K562 (cell line): ENCODE results near the gene TFAP2E.

Source experiments
- BACH1 ChIP-seq: fragments of 200-800 bp; sonication (Bioruptor generic); IDR thresholded peaks from 2 replicates; pipeline ENCODE4 v1.6.1; 2016; ENCODE audit warnings: missing genetic modification characterization, missing compliant biosample characterization
- CTCF ChIP-seq, 3 experiments: IDR thresholded peaks in 2 of 3; conservative IDR thresholded peaks in 1 of 3; 2 replicates each; pipeline ENCODE4 v1.5.1; 2011 to 2012; ENCODE audit warnings: low read length in 3 of 3, mild to moderate bottlenecking in 3 of 3, control low read depth in 2 of 3, improper control_type of control experiment in 1 of 3, inconsistent platforms in 1 of 3, low read depth in 1 of 3, mixed read lengths in 1 of 3, moderate library complexity in 1 of 3; ENCODE audit not compliant: insufficient read depth in 2 of 3
- HNRNPLL ChIP-seq: fragments of 200-400 bp; formaldehyde crosslinking; IDR thresholded peaks from 2 replicates; pipeline ENCODE4 v1.6.1; 2017; ENCODE audit warnings: low read length, low read depth, mild to moderate bottlenecking; ENCODE audit not compliant: poor library complexity, severe bottlenecking
- JUN ChIP-seq, 2 experiments: sonication (generic) in 1 of 2; formaldehyde crosslinking in 1 of 2; IDR thresholded peaks; 2 replicates each; pipeline versions ENCODE4 v1.6.1 to v1.8.0; 2012 to 2022; ENCODE audit warnings: borderline replicate concordance in 2 of 2, mild to moderate bottlenecking in 2 of 2, improper control_type of control experiment in 1 of 2, low read depth in 1 of 2, low read length in 1 of 2, missing genetic modification reagents in 1 of 2
- KDM4B ChIP-seq, 2 experiments: fragments of 450-650 bp in 1 of 2; sonication (generic) in 1 of 2; IDR thresholded peaks; 2 replicates each; pipeline ENCODE4 v1.6.1; 2016 to 2017; ENCODE audit warnings: borderline replicate concordance in 2 of 2, antibody characterized with exemption in 1 of 2, low read depth in 1 of 2, mild to moderate bottlenecking in 1 of 2
- MYC ChIP-seq, 2 experiments: fragments of 250-450 bp in 1 of 2; sonication (Bioruptor Pico) in 1 of 2; IDR thresholded peaks; 2 replicates each; pipeline versions ENCODE4 v1.5.1 to v1.6.1; 2012 to 2021; ENCODE audit warnings: low read depth in 2 of 2, borderline replicate concordance in 1 of 2, improper control_type of control experiment in 1 of 2, low read length in 1 of 2, mild to moderate bottlenecking in 1 of 2, moderate library complexity in 1 of 2
- POLR2AphosphoS5 ChIP-seq: IDR thresholded peaks from 2 replicates; pipeline ENCODE4 v1.6.1; 2011; ENCODE audit warnings: mild to moderate bottlenecking, low read depth, low read length, moderate library complexity; ENCODE audit not compliant: control insufficient read depth, insufficient read depth
- TBL1XR1 ChIP-seq, 2 experiments: IDR thresholded peaks; 2 replicates each; pipeline ENCODE4 v1.6.1; 2012; ENCODE audit warnings: improper control_type of control experiment in 2 of 2, low read length in 2 of 2, mild to moderate bottlenecking in 1 of 2
- TCF7L2 ChIP-seq: fragments of 150-350 bp; IDR thresholded peaks from 2 replicates; pipeline ENCODE4 v1.6.1; 2016; ENCODE audit warnings: low read depth, mild to moderate bottlenecking, low read length, moderate library complexity
- YY1 ChIP-seq, 3 experiments: IDR thresholded peaks; 2 replicates each; pipeline ENCODE4 v1.6.1; 2011; ENCODE audit warnings: low read length in 2 of 3, mild to moderate bottlenecking in 2 of 3, moderate library complexity in 2 of 3, borderline replicate concordance in 1 of 3, control low read depth in 1 of 3, low read depth in 1 of 3; ENCODE audit not compliant: insufficient read depth in 3 of 3, insufficient replicate concordance in 2 of 3, control insufficient read depth in 1 of 3, insufficient read length in 1 of 3; ENCODE audit errors: extremely low read depth in 1 of 3
- ZNF274 ChIP-seq: IDR thresholded peaks from 2 replicates; pipeline ENCODE4 v1.6.1; 2011; ENCODE audit warnings: low read depth, mild to moderate bottlenecking, low read length, moderate library complexity, borderline replicate concordance

GRCh38 chr1:35577071-35577998 is 4.2 kb downstream of the TFAP2E start:
- TF ChIP-seq TCF7L2 (no peak), YY1 (IDR thresholded peaks at IDR 0.05; ENCODE audit: borderline replicate concordance in 1 of 3, control insufficient read depth in 1 of 3, extremely low read depth in 1 of 3, insufficient read depth in 3 of 3, insufficient read length in 1 of 3, insufficient replicate concordance in 2 of 3, low read depth in 1 of 3, low read length in 2 of 3) (no peak), HNRNPLL (no peak), KDM4B (IDR thresholded peaks at IDR 0.05; ENCODE audit: borderline replicate concordance in 2 of 2, low read depth in 1 of 2) (no peak), JUN (IDR thresholded peaks at IDR 0.05; ENCODE audit: borderline replicate concordance, low read depth, low read length) (no peak), JUN (CRISPR knock-in tag; IDR thresholded peaks at IDR 0.05; ENCODE audit: borderline replicate concordance) (no peak), CTCF (IDR thresholded peaks at IDR 0.05 in 2 of 3, conservative IDR thresholded peaks at IDR 0.05 in 1 of 3; ENCODE audit: insufficient read depth in 2 of 3, low read depth in 1 of 3, low read length in 3 of 3) (no peak), POLR2AphosphoS5 (no peak), BACH1 (tag) (no peak), ZNF274 (no peak), MYC (IDR thresholded peaks at IDR 0.05; ENCODE audit: low read depth, low read length) (no peak), MYC (CRISPR knock-in tag; IDR thresholded peaks at IDR 0.05; ENCODE audit: borderline replicate concordance, low read depth) (no peak), TBL1XR1 (IDR thresholded peaks at IDR 0.05; ENCODE audit: low read length in 2 of 2) (no peak)
